ENCODE results near the gene TSGA10.
"Not testable (repeated sequence)": the region's sequence is repeated elsewhere in the genome, so short reads cannot be mapped to it uniquely, and the experiment has no call there.

The TSGA10 gene, protein sequence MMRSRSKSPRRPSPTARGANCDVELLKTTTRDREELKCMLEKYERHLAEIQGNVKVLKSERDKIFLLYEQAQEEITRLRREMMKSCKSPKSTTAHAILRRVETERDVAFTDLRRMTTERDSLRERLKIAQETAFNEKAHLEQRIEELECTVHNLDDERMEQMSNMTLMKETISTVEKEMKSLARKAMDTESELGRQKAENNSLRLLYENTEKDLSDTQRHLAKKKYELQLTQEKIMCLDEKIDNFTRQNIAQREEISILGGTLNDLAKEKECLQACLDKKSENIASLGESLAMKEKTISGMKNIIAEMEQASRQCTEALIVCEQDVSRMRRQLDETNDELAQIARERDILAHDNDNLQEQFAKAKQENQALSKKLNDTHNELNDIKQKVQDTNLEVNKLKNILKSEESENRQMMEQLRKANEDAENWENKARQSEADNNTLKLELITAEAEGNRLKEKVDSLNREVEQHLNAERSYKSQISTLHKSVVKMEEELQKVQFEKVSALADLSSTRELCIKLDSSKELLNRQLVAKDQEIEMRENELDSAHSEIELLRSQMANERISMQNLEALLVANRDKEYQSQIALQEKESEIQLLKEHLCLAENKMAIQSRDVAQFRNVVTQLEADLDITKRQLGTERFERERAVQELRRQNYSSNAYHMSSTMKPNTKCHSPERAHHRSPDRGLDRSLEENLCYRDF

DNA sequence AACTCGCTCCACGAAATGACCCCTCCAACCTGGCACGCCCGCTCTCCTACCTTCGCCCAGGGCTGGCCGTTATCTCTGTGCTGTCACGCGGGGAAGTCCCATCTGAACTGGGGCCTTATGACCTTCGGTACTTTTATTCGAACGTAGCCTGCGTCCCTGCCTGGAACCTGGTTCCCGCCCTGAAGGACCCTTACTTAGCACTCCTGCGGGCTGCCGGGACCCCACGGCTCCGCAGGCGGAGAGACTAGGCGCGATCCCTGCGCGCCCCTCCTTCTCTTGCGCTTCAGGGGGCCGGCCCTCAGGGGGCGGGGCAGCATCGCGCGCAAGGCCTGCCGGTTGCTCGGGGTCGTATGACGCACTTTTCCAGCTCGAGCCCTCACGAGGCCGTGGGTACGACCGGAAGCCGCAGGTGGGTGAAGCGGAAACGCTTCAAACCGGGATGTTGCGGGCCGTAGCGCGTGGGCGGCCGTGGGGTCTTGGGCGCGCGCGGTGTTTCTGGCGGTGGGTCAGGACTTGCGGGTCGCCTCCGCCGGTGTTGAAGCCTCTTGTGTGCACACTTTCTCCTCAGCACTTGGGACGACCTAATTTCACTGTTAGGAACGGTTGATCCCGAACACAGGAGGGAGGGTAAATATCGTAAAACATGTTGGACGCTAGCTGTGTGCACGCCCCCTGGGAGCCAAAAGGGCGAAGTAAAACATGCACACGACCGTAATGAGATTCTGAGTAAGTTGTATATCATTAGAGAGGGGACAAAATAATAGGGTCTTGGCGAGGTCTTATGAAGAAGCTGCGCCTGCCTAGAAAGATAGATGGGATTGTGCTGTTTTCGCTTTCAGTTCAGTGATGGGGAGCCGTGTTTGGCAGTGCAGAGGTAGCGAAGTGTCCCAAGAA, at the start of gene TSGA10, which contains the start of gene LIPT1:
Gene TSGA10 (minus strand): TSS at position 300 of the 894 bp plus-strand sequence. CDS start 45,503 bp downstream, outside the sequence.
Gene LIPT1 (plus strand): TSS at position 325 of the 894 bp plus-strand sequence. CDS start 6,991 bp downstream, outside the sequence.
- DNase-seq, result peak; percentile 45

DNA sequence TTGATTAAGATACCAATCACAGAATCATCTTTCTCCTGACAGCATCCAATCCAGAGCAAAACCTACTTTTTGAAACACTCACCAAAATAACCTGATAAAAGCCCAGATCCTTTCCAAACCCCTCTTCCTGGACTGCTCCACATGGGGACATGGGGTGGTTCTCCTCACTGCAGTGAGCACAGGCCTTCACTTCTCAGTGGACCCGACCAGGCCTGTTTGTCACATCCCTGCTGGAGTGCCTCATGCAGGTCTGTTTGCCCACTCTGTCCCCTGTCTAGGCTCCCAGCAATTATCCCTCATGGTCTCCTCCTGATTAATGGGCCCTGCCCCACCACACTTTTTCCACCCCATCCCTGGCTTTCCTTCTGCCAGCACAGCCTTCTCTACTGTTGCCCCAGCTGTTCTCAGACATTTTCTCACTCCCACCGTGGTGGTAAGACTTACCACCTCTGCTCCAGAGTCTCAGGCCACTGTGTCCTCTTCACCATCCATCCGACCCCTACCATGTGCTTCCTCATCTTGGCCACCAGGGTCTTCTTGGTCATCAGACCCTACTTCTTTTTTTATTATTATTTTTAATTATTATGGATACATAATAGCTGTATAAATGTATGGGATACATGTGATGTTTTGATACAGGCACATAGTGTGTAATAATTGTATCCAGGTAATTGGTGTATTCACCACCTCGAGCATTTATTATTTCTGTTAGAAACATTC, 47.4 kb upstream of the TSGA10 start:
- no peak for DNase-seq

DNA sequence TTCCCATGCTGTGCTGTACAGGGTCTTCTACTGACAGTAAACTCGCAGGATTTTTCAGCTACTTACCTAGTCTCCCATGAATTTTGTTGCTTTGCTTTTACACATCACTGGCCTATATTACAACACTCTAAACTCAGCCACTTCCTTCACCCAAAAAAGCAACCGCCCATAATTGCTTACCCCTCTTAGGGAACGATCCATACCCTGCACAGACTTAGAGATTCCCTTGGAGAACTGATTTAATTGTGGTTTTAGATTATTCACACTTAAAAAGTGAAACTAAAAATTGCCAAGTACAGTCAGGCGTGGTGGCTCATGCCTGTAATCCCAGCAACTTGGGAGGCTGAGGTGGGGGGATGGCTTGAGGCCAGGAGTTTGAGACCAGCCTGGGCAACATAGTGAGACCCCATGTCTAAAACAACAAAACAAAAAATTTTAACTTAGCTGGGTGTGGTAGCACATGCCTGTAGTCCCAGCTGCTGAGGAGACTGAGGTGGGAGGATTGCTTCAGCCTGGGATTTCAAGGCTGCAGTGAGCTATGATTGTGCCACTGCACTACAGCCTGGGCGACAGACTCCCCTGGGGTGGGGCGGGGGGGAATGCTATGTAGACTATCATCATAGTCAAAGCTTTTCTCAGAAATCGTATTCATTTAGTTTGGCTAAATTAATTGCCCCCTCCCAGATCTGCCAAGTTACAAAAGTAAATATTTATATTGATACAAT, 45.5 kb upstream of the TSGA10 start:
- no peak for DNase-seq

DNA sequence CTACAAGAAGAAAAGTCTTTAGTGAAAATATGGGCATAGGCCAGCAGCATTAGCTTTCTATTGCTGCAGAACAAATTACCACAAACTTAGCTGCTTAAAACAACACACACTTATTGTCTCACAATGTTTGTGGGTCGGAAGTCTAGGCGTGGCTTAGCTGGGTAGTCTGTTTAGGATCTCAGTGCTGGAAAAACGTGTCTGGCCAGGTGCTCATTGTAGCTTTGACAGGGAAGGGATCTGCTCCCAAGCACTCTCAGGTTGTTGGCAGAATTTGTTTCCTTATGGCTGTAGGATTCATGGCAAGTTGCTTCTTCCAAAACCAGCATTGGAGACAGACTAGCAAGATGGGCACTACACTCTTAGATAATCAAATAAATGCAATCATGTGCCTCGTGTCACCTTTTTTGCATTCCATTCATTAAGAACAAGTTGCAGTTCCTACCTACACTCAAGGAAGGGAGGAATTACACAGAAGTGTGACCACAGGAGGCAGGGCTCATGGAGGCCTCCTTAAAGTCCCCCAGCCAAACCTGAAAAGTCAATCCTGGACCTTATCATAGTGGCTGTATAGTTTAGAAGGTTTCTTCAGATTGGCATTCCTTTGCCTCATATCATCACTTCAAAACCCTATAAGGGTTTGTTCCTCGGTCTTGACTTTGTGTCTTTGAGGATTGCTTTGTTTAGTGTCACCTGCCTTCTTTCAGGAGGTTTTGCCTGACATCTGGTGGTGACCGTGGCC, 43.5 kb upstream of the TSGA10 start:
- no peak for DNase-seq

DNA sequence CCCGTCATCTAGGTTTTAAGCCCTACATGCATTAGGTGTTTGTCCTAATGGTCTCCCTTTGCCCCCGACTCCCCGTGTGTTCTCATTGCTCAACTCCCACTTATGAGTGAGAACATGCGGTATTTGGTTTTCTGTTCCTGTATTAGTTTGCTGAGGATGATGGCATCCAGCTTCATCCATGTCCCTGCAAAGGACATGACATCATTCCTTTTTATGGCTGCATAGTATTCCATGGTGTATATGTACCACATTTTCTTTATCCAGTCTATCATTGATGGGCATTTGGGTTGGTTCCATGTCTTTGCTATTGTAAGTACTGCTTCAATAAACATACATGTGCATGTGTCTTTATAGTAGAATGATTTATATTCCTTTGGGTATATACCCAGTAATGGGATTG, 37.6 kb upstream of the TSGA10 start:
- DNase-seq, result not testable (repeated sequence)

DNA sequence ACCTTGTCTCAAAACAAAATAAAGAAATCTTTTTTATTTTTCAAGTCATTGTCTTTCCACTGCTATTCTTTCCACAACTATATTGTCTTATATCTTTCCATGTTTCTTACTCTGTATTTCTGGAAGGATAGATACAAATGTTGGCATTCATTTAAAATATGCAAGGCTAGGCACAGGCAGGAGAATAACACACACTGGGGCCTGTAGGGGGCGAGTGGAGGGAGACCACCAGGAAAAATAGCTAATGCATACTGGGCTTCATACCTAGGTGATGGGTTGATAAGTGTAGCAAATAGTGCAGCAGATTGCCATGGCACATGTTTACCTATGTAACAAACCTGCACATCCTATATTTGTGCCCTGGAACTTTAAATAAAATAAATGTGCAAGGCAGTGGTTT, 35.8 kb upstream of the TSGA10 start:
- no peak for DNase-seq

DNA sequence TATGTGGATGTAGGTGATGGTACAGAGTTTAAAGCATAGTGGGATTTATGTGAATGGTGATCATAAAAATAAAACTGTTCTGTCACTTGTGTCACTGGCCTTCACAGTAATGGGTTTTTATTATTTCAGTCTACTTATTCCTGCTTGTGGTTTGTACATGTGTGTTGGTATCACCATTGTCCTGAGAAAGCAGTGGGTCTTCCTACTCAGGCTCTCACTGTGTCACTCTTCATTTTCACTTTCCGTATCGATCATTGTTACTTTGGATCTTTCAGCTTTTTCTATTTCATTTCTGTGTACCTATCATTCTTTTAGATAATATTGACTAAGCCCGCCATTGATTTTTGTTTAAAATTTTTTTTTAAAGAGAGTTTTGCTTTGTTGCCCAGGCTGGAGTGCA, 33.6 kb upstream of the TSGA10 start:
- DNase-seq, result no peak

DNA sequence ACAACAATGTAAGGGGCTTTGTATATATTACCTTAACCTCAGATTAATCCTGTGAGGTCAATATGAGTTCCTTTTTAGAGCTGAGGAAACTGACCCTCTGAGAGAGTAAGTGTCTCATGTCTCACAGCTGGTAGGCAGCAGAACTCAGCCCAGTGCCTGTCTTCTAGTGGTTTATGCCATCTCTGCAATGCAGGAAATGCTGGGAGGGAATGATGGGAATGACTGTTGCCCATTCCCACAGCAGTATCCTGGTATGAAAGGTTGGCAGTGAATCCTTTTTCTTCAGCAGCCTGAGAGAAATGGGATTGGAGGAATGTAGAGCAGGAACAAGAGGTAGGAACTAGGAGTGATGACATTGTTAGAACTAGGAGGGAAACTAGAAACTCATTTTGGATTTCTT, 32.3 kb upstream of the TSGA10 start:
- no peak for DNase-seq

DNA sequence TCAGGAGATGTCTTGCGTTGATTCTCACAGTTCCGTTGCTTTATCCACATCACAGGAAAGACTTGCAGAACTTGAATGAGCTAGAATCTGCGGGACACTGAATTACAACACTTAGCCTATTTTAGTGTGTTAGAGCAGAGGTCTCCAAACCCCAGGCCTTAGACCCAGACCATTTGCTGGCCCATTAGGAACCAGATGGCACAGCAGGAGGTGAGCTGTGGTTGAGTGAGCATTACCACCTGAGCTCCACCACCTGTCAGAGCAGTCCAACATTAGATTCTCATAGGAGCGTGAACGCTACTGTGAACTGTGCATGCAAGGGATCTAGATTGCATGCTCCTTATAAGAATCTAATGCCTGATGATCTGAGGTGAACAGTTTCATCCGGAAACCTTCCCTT, 30.1 kb upstream of the TSGA10 start:
- DNase-seq, result no peak

DNA sequence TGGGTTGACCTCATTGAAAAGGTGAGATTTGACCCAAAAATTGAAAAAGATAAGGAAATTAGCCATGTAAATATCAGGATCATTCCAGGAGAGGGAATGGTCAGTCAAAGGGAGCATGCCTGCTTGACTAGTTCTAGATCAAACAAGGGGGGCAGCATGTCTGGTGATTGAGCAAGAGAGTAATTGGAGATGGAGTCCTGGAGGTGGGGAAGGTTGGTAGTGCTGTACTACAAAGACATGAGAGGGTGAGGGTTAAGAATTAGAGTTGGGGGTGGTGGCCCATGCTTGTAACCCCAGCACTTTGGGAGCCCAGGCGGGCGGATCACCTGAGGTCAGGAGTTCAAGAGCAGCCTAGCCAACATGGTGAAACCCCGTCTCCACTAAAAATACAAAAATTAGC, 28.3 kb upstream of the TSGA10 start:
- DNase-seq, result no peak

DNA sequence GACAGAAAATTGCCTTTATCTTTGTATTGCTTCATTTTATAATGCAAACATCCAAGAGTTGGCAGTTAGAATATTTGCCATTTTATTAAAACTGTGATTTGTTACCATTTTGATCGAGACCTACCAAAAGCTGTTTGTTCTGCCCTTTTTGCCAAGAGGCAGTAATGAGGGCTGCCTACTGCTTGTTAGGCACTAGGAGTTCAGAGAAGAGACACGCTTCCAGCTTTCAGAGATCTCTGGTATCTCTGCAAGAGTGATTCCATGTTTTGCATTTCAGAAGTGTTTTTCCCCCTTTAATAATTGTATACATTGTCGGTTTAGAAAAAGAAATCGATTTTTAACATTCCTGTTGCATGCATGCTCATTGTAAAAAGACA, 26.9 kb upstream of the TSGA10 start:
- no peak for DNase-seq

DNA sequence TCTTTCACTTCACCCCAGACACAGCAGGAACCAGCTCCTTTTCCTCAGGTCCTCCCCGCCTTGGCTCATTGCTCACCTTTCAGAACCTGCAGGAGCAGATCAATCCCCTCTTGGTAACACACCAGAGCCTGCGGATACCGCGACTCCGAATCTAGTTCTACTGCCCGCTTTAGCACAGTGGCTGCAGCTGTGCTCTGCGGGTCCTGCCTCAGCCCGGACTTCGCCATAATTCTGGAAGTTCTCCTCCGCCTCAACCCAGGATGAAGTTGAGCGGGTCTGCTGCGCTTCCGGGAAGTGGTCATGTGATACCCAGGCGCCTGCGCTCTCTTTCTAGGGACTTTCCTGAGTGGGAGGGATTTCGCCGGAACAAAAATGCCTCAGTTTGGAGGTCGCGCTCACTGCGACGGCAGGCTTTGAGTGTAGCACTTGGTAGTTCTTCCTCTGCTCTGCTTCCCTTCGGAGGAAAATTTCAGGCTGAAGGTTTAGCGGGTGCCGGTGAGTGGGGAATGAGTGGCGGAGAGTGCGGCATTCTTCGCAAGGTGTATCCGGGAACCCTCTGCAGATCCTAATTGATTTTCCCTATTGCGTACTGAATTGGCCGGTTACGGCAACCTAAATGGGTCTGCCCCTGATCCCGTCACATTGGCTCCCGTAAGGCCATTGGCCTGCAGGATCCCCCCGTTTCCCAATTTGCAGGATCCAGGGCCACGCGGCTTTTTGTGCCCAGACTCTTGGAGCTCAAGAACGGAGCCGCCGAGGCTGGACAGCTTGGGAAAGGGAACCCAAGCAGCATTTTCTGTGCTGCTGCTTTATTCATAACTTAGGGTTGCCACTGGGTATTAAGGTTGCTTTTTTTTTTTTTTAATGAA, 26.2 kb upstream of the TSGA10 start, which contains the start of the genes MITD1 and MRPL30:
Gene MITD1 (minus strand): TSS at position 304 of the 869 bp plus-strand sequence. CDS start 77 bp downstream, at position 227.
Gene MRPL30 (plus strand): TSS at position 430 of the 869 bp plus-strand sequence. CDS start 5,020 bp downstream, outside the sequence.
- DNase-seq, result peak; percentile 64

DNA sequence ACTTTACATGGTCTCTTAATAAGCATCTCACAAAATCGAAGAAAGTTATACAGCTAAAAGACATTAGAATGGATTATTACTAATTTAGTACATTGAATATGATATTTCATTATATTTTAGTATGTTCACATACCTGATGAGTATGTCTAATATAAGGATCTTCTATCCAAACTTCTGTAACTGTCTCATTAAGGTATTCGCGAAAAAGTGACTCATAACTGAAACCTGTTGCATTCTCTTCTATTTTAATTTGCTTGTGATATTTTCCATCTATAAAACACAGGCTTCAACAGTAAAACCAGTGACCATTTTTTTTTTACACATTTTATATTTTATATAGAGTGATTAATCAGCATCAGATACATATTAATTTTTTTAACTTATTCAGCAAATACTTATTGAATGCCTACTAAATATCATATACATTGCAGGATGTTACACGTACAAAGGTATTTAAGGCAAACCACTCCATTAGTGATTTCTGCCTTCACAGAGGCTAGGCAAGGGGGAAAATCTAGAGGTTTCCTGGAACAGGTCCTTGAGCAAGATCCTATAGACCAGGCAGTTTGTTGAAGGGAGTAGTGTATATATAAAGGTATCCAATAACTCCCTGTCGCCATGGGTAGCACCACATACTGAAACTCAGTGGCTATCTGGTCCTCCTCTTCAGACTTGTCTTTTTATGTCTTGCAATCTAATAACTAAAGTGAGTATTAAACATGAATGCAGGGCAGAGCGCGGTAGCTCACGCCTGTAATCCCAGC, 16.8 kb upstream of the TSGA10 start:
- no peak for DNase-seq

DNA sequence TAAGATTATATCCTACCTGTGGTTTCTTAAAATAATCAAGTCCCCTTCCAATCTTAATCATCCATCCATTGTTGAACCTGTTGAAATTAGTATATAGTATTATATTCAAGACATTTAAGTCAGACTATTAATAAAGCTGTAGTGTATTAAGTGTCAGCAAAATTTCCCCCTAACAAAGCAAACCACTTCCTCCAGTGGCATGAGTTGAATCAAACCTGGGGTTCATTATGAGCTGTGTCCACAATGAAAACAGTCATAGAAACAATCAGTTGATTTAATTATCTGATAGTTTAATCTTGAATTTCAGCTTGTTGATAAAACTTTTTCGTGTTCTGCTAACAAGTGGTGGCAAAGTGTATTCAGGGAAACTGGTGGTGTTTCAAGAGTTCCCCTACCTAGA, 14.8 kb upstream of the TSGA10 start:
- no peak for DNase-seq

DNA sequence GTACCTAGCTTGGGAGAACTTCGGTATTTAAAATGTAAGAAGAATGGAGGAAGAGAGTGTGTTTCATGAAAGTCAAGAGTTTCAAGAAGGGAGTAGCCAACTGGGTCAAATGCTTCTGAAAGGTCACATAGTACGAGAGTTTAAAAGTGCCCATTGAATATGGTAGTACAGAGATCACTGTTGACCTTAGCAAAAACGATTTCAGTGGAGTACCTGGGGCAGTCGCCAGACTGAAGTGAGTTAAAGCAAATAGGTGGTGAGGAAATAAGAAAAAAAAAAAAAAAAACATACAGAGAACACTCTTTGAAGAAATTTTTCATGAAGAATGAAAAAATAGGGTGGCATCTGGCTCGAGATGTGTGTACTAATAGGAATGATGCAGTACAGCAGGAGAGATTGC, 11.5 kb upstream of the TSGA10 start:
- DNase-seq, result no peak

DNA sequence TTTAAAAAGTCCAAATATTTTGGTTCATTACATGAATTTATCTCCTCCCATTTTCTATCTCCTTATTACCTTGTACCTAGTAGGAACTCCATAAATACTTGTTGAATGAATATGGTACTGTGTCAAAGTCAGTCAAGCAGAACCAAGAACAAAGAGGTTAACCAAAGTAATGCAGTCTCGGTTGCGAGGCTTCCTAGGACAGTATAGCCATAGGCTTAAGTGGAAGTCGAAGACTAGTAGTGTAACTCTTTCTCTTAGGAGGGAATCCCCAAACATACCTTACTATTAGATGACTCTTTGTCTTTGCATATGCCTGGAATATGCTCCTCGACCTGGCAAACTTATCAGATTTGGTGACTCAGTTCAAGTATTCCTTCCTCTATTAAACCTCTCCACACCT, 4.9 kb upstream of the TSGA10 start:
- DNase-seq, result no peak

DNA sequence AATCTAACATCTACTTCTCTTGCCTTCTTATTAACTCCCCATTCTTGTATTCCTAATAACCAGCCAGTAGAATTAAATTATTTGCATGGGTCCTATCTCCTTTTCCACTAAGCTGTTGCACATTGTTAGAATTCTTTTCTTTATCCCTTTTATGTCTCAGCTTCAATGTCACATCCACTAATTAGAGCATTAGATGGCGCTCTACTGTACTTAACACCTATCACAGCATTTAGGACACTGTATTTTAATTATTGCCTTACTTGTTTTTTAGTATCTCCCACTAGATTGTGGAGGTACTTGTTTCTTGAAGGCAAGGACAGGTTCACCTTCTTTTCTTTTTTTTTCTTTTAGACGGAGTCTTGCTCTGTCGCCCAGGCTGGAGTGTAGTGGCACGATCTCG, 3.9 kb upstream of the TSGA10 start:
- no peak for DNase-seq

DNA sequence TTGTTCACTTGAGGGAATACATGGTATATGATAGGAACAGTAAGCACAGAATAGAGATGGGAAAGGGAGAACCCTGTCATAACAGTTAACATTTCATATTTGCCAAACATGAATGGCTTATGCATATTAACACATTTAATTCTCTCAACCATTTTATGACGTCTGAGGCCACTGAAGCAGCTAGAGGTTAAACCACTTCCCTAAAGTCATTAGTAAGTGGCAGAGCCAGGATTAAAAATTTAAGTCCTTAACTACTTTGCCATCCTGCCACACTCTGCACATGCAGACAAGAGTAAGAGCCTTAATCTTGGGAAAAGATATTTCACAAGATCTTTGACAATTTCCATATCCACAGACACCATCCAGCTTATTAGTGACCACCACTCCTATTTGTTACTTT, 2.1 kb upstream of the TSGA10 start:
- no peak for DNase-seq
